ENCODE measurements around the gene GRK1.
"Not testable (repeated sequence)": the region's sequence is repeated elsewhere in the genome, so short reads cannot be mapped to it uniquely, and the experiment has no call there.

The GRK1 gene

DNA sequence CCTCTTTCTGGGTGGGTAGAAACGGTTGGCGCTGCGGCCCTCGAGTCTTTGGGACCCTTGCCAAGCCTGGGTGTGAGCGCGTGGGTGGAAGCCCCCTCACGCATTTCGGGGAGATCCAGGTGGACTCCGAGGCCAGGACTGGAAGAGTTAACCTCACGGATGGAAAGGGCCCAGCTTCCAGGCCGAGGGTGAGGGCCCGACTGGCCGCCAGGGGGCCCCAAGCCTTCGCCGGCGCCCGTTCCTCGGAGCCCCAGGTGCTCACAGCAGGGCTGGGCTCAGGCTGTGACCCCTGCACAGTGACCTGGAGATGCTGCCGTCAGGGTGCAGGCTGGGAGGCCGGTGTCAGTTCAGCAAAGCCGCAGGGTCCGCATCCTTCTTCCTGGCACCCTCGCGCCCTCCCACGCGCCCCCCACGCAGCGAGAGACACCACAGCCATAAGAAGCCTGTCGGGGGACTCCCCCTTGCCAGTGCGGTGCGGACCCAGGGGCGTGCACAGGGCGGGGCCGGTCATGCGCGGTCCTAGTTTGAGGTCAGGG lies 57.8 kb downstream of the GRK1 start:
- Histone ChIP-seq H3K36me3 (ENCODE audit: control insufficient read depth in 4 of 4, insufficient read depth in 4 of 4, low read length in 3 of 4) (no peaks in the 10 kb centered on the region), H3K4me1 (ENCODE audit: control extremely low read depth in 1 of 4, control insufficient read depth in 4 of 4, insufficient read depth in 4 of 4, low read length in 3 of 4) (peaks cover 0 to 13% (median 10%) of the 10 kb centered on the region in 4 experiments), H3K27me3 (replicated peaks in 2 of 5; ENCODE audit: control insufficient read depth in 4 of 5, insufficient read depth in 5 of 5, low read length in 4 of 5) (peaks cover 0 to 17% (median 3%) of the 10 kb centered on the region in 5 experiments), H3K4me3 (ENCODE audit: control insufficient read depth in 1 of 7, extremely low read depth in 1 of 7, insufficient read depth in 4 of 7, low read depth in 2 of 7, low read length in 6 of 7) (peak overlapping the region; percentile 21 to 74 (median 59)), H3K27ac (ENCODE audit: insufficient read depth in 1 of 2, low read depth in 1 of 2, low read length in 2 of 2, poor library complexity in 1 of 2, severe bottlenecking in 2 of 2) (no peak overlapping the region), H3K9me3 (ENCODE audit: control extremely low read depth in 1 of 5, control insufficient read depth in 4 of 5, insufficient read depth in 2 of 5, low read depth in 1 of 5, low read length in 4 of 5) (peaks cover 0 to 5% (median 0%) of the 10 kb centered on the region in 5 experiments)
- CTCF ChIA-PET: interaction anchor here (1.0 to 1.4 kb wide), 5 partner anchors 17 to 64 kb away, joined by 4 to 6 read pairs (median 6); partner anchors contain the start of gene GRK1
- 6% methylated on average over 22 of the region's 36 CpGs for WGBS (ENCODE audit: insufficient coverage)
- POLR2A ChIA-PET: no interaction called here
- peak; percentile 84 to 91 (median 90) for DNase-seq

DNA sequence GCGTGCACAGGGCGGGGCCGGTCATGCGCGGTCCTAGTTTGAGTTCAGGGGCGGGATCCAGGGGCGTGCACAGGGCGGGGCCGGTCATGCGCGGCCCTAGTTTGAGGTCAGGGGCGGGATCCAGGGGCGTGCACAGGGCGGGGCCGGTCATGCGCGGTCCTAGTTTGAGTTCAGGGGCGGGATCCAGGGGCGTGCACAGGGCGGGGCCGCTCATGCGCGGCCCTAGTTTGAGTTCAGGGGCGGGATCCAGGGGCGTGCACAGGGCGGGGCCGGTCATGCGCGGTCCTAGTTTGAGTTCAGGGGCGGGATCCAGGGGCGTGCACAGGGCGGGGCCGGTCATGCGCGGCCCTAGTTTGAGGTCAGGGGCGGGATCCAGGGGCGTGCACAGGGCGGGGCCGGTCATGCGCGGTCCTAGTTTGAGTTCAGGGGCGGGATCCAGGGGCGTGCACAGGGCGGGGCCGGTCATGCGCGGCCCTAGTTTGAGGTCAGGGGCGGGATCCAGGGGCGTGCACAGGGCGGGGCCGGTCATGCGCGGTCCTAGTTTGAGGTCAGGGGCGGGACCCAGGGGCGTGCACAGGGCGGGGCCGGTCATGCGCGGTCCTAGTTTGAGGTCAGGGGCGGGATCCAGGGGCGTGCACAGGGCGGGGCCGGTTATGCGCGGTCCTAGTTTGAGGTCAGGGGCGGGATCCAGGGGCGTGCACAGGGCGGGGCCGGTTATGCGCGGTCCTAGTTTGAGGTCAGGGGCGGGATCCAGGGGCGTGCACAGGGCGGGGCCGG lies 58.5 kb downstream of the GRK1 start:
- H3K4me3 ChIP-seq (ENCODE audit: control insufficient read depth in 1 of 7, extremely low read depth in 1 of 7, insufficient read depth in 4 of 7, low read depth in 2 of 7, low read length in 6 of 7); POLR2A ChIA-PET; H3K9me3 ChIP-seq (ENCODE audit: control extremely low read depth in 1 of 5, control insufficient read depth in 4 of 5, insufficient read depth in 2 of 5, low read depth in 1 of 5, low read length in 4 of 5); H3K36me3 ChIP-seq (ENCODE audit: control insufficient read depth in 4 of 4, insufficient read depth in 4 of 4, low read length in 3 of 4); DNase-seq; H3K27ac ChIP-seq (ENCODE audit: insufficient read depth in 1 of 2, low read depth in 1 of 2, low read length in 2 of 2, poor library complexity in 1 of 2, severe bottlenecking in 2 of 2): not testable (repeated sequence)
- no CpG with 5 or more reads among the region's 75 CpGs for WGBS (ENCODE audit: insufficient coverage)
- Histone ChIP-seq H3K4me1 (ENCODE audit: control extremely low read depth in 1 of 4, control insufficient read depth in 4 of 4, insufficient read depth in 4 of 4, low read length in 3 of 4) (peaks cover 0 to 13% (median 10%) of the 10 kb centered on the region in 4 experiments), H3K27me3 (replicated peaks in 2 of 5; ENCODE audit: control insufficient read depth in 4 of 5, insufficient read depth in 5 of 5, low read length in 4 of 5) (peaks cover 0 to 22% (median 4%) of the 10 kb centered on the region in 5 experiments)
- CTCF ChIA-PET: interaction anchor here (1.2 to 1.4 kb wide), 2 partner anchors 58 to 65 kb away, joined by 4 to 6 read pairs; partner anchors contain the start of gene GRK1

DNA sequence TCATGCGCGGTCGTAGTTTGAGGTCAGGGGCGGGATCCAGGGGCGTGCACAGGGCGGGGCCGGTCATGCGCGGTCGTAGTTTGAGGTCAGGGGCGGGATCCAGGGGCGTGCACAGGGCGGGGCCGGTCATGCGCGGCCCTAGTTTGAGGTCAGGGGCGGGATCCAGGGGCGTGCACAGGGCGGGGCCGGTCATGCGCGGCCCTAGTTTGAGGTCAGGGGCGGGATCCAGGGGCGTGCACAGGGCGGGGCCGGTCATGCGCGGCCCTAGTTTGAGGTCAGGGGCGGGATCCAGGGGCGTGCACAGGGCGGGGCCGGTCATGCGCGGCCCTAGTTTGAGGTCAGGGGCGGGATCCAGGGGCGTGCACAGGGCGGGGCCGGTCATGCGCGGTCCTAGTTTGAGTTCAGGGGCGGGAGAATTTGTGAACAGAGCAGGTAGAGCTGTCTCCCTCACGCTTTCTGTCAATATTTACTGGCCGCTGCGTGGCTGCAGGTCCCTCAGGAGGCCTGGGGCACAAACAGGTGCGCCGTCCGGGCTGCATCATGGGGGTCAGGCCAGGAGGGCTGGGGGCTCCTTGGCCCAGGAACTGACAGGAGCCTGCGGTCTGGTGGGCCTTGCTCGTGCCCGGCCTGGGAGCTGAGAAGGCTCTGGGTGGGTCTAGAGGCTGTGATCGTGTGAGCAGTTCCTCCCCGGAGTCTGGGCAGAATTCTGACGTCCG lies 59.2 kb downstream of the GRK1 start:
- DNase-seq, POLR2A ChIA-PET: not testable (repeated sequence)

DNA sequence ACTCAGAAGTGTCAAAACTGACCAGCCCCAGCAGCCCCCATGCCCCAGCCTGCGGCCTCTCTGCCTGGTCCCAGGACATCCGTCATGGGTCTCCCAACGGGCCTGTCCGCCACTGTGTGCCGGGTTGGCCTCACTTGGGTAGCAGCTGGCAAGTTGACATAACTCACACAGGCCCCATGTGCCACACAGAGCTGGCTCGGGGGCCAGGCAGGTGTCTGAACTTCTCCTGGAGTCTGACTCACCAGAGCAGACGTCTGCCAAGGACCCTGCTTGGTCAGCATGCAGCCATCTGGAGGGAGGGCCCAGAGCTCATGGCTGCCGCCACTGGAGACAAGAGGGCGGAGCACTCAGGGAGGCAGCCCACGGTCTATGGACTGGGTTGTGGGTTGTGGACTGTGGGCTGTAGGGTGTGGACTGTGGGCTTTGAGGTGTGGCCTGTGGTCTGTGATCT lies 60.0 kb downstream of the GRK1 start:
- Histone ChIP-seq H3K27ac (ENCODE audit: insufficient read depth in 1 of 2, low read depth in 1 of 2, low read length in 2 of 2, poor library complexity in 1 of 2, severe bottlenecking in 2 of 2) (no peak overlapping the region), H3K27me3 (replicated peaks in 2 of 5; ENCODE audit: control insufficient read depth in 4 of 5, insufficient read depth in 5 of 5, low read length in 4 of 5) (peaks cover 0 to 37% (median 11%) of the 10 kb centered on the region in 5 experiments), H3K36me3 (ENCODE audit: control insufficient read depth in 4 of 4, insufficient read depth in 4 of 4, low read length in 3 of 4) (no peaks in the 10 kb centered on the region), H3K9me3 (ENCODE audit: control extremely low read depth in 1 of 5, control insufficient read depth in 4 of 5, insufficient read depth in 2 of 5, low read depth in 1 of 5, low read length in 4 of 5) (peaks cover 0 to 5% (median 0%) of the 10 kb centered on the region in 5 experiments), H3K4me1 (ENCODE audit: control extremely low read depth in 1 of 4, control insufficient read depth in 4 of 4, insufficient read depth in 4 of 4, low read length in 3 of 4) (peaks cover 0 to 13% (median 11%) of the 10 kb centered on the region in 4 experiments), H3K4me3 (ENCODE audit: control insufficient read depth in 1 of 7, extremely low read depth in 1 of 7, insufficient read depth in 4 of 7, low read depth in 2 of 7, low read length in 6 of 7) (peak overlapping the region in 3 of 7 experiments; percentile 51 to 70 (median 54))
- WGBS (ENCODE audit: insufficient coverage): 99% methylated on average over 9 of the region's 10 CpGs
- CTCF ChIA-PET: no interaction called here
- POLR2A ChIA-PET: no interaction called here
- DNase-seq: no peak

More for the DNA sequence above, 59.2 kb downstream of the GRK1 start:
- H3K9me3 ChIP-seq (ENCODE audit: control extremely low read depth in 1 of 5, control insufficient read depth in 4 of 5, insufficient read depth in 2 of 5, low read depth in 1 of 5, low read length in 4 of 5); CTCF ChIA-PET; H3K36me3 ChIP-seq (ENCODE audit: control insufficient read depth in 4 of 4, insufficient read depth in 4 of 4, low read length in 3 of 4); H3K27ac ChIP-seq (ENCODE audit: insufficient read depth in 1 of 2, low read depth in 1 of 2, low read length in 2 of 2, poor library complexity in 1 of 2, severe bottlenecking in 2 of 2): not testable (repeated sequence)
- H3K27me3 ChIP-seq (replicated peaks in 2 of 5; ENCODE audit: control insufficient read depth in 4 of 5, insufficient read depth in 5 of 5, low read length in 4 of 5): peaks cover 0 to 30% (median 9%) of the 10 kb centered on the region in 5 experiments
- H3K4me3 ChIP-seq (ENCODE audit: control insufficient read depth in 1 of 7, extremely low read depth in 1 of 7, insufficient read depth in 4 of 7, low read depth in 2 of 7, low read length in 6 of 7): peak overlapping the region; percentile 18 to 70 (median 51)
- peaks cover 0 to 13% (median 10%) of the 10 kb centered on the region in 4 experiments for H3K4me1 ChIP-seq (ENCODE audit: control extremely low read depth in 1 of 4, control insufficient read depth in 4 of 4, insufficient read depth in 4 of 4, low read length in 3 of 4)
- WGBS (ENCODE audit: insufficient coverage): 85% methylated on average over 13 of the region's 54 CpGs

DNA sequence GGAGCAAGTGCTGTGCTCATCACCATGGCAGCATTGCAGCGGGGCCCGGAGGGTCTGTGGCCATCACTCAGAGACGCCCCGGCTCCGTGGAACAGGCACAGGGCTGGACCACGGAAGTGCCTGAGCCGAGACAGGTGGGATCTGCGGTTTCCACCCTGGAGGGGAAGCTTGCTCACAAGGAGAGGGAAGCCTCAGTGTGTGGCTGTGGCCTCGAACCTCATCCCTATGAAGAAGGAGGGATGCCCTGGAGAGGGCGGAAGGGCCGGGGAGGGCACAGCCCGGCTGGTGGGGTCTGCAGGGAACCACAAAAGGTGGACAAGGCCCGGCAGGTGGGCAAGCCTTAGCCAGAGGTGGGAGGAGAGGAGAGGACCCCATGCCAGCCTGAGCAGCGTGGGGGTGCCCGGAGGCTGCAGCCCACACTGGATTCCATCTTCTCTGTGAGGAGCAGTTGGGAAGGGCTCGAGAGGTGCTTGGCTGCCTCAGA lies 61.6 kb downstream of the GRK1 start:
- Histone ChIP-seq H3K27ac (ENCODE audit: insufficient read depth in 1 of 2, low read depth in 1 of 2, low read length in 2 of 2, poor library complexity in 1 of 2, severe bottlenecking in 2 of 2) (no peak overlapping the region), H3K4me3 (ENCODE audit: control insufficient read depth in 1 of 7, extremely low read depth in 1 of 7, insufficient read depth in 4 of 7, low read depth in 2 of 7, low read length in 6 of 7) (no peak overlapping the region), H3K36me3 (ENCODE audit: control insufficient read depth in 4 of 4, insufficient read depth in 4 of 4, low read length in 3 of 4) (no peaks in the 10 kb centered on the region), H3K27me3 (replicated peaks in 2 of 5; ENCODE audit: control insufficient read depth in 4 of 5, insufficient read depth in 5 of 5, low read length in 4 of 5) (peaks cover 0 to 45% (median 8%) of the 10 kb centered on the region in 5 experiments), H3K4me1 (ENCODE audit: control extremely low read depth in 1 of 4, control insufficient read depth in 4 of 4, insufficient read depth in 4 of 4, low read length in 3 of 4) (peaks cover 0 to 21% (median 14%) of the 10 kb centered on the region in 4 experiments), H3K9me3 (ENCODE audit: control extremely low read depth in 1 of 5, control insufficient read depth in 4 of 5, insufficient read depth in 2 of 5, low read depth in 1 of 5, low read length in 4 of 5) (peaks cover 0 to 5% (median 0%) of the 10 kb centered on the region in 5 experiments)
- POLR2A ChIA-PET: no interaction called here
- WGBS (ENCODE audit: insufficient coverage): 94% methylated on average over 15 of the region's 16 CpGs
- CTCF ChIA-PET: interaction anchor here (1.0 to 1.5 kb wide), 3 partner anchors 10 to 220 kb away, joined by 3 to 4 read pairs (median 4); no protein-coding TSS in a partner anchor
- DNase-seq: no peak

DNA sequence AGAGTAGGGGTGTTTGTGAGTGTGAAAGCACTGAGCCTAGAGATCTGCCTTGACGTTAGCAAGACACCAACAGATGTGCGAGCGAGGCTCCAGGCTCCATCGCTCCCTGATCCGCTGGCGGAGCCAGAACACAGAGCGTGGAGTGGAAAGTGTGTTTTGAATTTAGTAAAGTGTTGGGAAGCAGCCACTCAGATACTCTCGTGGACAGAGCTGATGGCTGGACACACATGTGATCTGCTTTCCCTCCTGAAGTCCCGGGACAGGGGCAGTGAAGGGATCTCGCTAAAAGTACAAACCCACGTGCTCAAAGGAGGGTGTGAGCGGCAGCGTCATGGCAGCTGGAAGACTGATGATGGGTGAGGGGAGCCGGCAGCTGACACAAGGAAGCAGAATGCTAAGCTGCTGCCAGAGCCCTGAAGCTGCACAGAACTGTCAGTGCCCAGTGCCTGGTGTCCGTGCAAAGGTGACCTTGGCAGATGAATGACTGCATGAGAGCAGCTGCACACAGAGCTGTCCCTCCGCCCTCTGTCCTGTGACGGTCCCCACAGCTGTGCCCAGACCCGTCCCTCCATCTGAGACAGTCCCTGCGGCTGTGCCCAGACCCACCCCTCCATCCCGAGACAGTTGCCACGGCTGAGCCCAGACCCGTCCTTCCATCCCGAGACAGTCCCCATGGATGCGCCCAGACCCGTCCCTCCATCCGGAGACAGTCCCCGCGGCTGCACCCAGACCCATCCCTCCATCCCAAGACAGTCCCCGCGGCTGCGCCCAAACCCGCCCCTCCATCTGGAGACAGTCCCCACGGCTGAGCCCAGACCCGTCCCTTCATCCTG lies 62.4 kb downstream of the GRK1 start:
- H3K27me3 ChIP-seq (replicated peaks in 2 of 5; ENCODE audit: control insufficient read depth in 4 of 5, insufficient read depth in 5 of 5, low read length in 4 of 5): peaks cover 0 to 45% (median 8%) of the 10 kb centered on the region in 5 experiments
- 54% methylated on average over 29 of the region's 34 CpGs for WGBS (ENCODE audit: insufficient coverage)
- H3K36me3 ChIP-seq (ENCODE audit: control insufficient read depth in 4 of 4, insufficient read depth in 4 of 4, low read length in 3 of 4): no peaks in the 10 kb centered on the region
- H3K27ac ChIP-seq (ENCODE audit: insufficient read depth in 1 of 2, low read depth in 1 of 2, low read length in 2 of 2, poor library complexity in 1 of 2, severe bottlenecking in 2 of 2): no peak overlapping the region
- no peak overlapping the region for H3K4me3 ChIP-seq (ENCODE audit: control insufficient read depth in 1 of 7, extremely low read depth in 1 of 7, insufficient read depth in 4 of 7, low read depth in 2 of 7, low read length in 6 of 7)
- CTCF ChIA-PET: interaction anchor here (0.7 to 1.5 kb wide), 4 partner anchors 10 to 219 kb away, joined by 3 to 4 read pairs (median 4); no protein-coding TSS in a partner anchor
- H3K4me1 ChIP-seq (ENCODE audit: control extremely low read depth in 1 of 4, control insufficient read depth in 4 of 4, insufficient read depth in 4 of 4, low read length in 3 of 4): peaks cover 0 to 21% (median 13%) of the 10 kb centered on the region in 4 experiments
- no peak for DNase-seq
- peaks cover 0 to 5% (median 0%) of the 10 kb centered on the region in 5 experiments for H3K9me3 ChIP-seq (ENCODE audit: control extremely low read depth in 1 of 5, control insufficient read depth in 4 of 5, insufficient read depth in 2 of 5, low read depth in 1 of 5, low read length in 4 of 5)
- POLR2A ChIA-PET: interaction anchor here (0.6 kb wide), 1 partner anchor 83 kb away, joined by 6 read pairs; no protein-coding TSS in a partner anchor

All from common myeloid progenitor, CD34-positive (primary cell).